Esophagus (tissue), 2 donors: ENCODE results near the gene NFKBIB. TPM values are rescaled to one million over a fixed set of nuclear protein-coding genes. Genes with fewer than 3 reads are reported as not detected.

ENCODE experiments used
- H3K27ac ChIP-seq, 2 donors: one replicate each; pipeline ENCODE4 v1.5.1; 2013; ENCODE audit warnings: low read depth in 2 of 2, mild to moderate bottlenecking in 2 of 2, inconsistent platforms in 1 of 2, low read length in 1 of 2, moderate library complexity in 1 of 2
- H3K27me3 ChIP-seq, 2 donors: one replicate each; pipeline ENCODE4 v1.6.1; 2013; ENCODE audit warnings: low read length in 2 of 2, control low read depth in 1 of 2, mild to moderate bottlenecking in 1 of 2; ENCODE audit not compliant: insufficient read depth in 2 of 2, control insufficient read depth in 1 of 2
- H3K36me3 ChIP-seq, 2 donors: one replicate each; pipeline ENCODE4 v1.6.1; 2013; ENCODE audit warnings: low read length in 1 of 2; ENCODE audit not compliant: control insufficient read depth in 2 of 2, insufficient read depth in 2 of 2
- H3K4me1 ChIP-seq, 2 donors: one replicate each; pipeline ENCODE4 v1.6.1; 2013; ENCODE audit warnings: low read length in 1 of 2; ENCODE audit not compliant: control insufficient read depth in 2 of 2, insufficient read depth in 2 of 2
- H3K4me3 ChIP-seq, 2 donors: one replicate each; pipeline ENCODE4 v1.5.1; 2013; ENCODE audit warnings: low read length in 2 of 2, mild to moderate bottlenecking in 2 of 2, low read depth in 1 of 2, moderate library complexity in 1 of 2
- H3K9me3 ChIP-seq, 2 donors: one replicate each; pipeline ENCODE4 v1.6.1; 2013; ENCODE audit warnings: mild to moderate bottlenecking in 2 of 2, low read depth in 1 of 2, low read length in 1 of 2, moderate library complexity in 1 of 2; ENCODE audit not compliant: control insufficient read depth in 2 of 2, insufficient read depth in 1 of 2
- WGBS, 2 donors: extraction: QIAGEN DNeasy Blood & Tissue Kit; methylation state at CpG; one replicate each; pipeline ENCODE4 v1.1.7; 2013; 5-methylcytosine and 5-hydroxymethylcytosine counted together
- polyA plus RNA-seq, 2 donors: library from polyadenylated mRNA; stranded (reverse); fragments of 200-250 nt; gene quantifications; one replicate each; pipeline ENCODE4 v1.2.3, GENCODE V29; 2013
- donor health status: healthy with polysubstance abuse.
- donor health status: Bipolar disorder and iron deficiency.

NFKBIB gene
- polyA plus RNA-seq, 2 donors: 34.3 to 44.0 TPM

DNA sequence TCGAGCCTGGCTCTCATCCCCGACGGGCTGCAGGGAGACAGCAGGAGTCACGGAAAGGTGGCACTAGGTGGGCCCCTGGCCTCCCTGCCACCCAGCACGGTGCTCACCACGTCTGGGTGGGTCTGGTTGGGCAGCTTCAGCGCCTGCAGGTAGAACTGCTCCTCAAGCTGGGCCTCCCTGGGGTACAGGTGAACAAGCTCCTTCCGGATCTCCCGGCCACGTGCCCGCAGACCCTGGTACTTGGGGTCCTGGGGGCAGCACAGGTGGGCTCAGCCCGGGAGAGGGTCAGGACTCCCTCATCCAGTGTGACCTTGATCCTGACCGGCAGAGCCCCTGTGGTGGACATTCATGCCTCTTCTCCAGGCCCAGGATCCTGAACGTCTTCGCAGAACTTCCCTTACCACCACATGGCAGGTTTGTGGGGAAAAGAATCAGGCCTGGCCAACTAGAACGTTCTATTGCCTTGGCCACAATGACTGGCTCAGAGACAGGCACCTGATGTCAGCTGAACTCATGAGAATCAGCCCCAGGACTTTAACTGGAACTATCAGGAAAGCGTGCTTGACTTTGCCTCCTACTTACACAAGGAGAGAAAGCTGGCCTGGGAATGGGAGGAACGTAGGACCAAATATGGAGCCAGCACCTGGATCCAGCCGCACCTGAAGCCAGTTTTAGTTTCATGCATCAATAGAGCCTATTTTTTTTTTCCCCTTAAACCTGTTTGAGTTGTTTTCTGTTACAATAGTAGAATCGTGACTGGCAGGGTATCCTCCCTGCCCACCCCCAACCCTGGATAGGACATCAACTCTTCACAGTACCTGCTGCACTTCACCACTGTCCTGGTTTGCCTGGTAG lies 21.9 kb downstream of the NFKBIB start:
- Histone ChIP-seq H3K4me3 (no peak overlapping the region), H3K27ac (no peak overlapping the region), H3K9me3 (no peaks in the 10 kb centered on the region), H3K27me3 (no peaks in the 10 kb centered on the region), H3K4me1 (peaks cover 0 to 2% of the 10 kb centered on the region in 2 donors), H3K36me3 (peaks cover 4 to 19% of the 10 kb centered on the region in 2 donors)
- 90 to 92% methylated on average over 20 of the region's 20 CpGs for WGBS, 2 donors

DNA sequence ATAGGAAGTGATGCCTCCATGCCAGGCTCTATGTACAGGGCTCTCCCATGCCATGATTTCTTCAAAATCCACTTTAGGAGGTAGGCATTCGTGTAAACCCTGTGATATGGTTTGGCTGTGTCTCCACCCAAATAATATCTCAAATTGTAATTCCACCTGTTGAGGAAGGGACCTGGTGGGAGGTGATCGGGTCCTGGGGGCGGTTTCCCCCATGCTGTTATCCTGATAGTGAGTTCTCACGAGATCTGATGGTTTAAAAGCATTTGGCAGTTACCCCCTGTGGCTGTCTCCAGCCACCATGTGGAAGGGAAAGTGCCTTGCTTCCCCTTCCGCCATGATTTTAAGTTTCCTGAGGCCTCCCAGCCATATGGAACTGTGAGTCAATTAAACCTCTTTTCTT lies 22.7 kb downstream of the NFKBIB start:
- Histone ChIP-seq H3K36me3 (peaks cover 4 to 19% of the 10 kb centered on the region in 2 donors), H3K4me3 (no peak overlapping the region), H3K27ac (no peak overlapping the region), H3K9me3 (no peaks in the 10 kb centered on the region), H3K27me3 (no peaks in the 10 kb centered on the region), H3K4me1 (peaks cover 0 to 2% of the 10 kb centered on the region in 2 donors)
- WGBS, 2 donors: 94 to 98% methylated on average over 5 of the region's 5 CpGs

DNA sequence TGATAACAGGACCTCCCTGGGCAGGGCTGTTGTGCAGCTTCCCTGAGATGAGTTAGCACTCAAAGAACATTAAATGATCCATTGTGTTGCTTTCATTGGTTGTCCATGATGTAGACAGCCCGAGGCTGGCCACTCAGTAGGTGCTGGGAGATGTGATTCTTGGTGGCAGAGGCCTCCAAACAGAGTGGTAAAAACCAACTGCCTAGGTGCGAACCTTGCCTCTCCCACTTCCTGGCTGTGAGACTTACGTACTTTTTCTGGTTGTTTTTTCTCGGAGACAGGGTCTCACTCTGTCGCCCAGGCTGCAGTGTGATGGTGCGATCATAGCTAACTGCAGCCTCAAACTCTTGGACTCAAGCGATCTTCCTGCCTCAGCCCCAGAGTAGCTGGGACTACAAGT lies 24.6 kb downstream of the NFKBIB start:
- H3K27me3 ChIP-seq: no peaks in the 10 kb centered on the region
- 95 to 96% methylated on average over 7 of the region's 7 CpGs for WGBS, 2 donors
- H3K9me3 ChIP-seq: no peaks in the 10 kb centered on the region
- no peaks in the 10 kb centered on the region for H3K4me1 ChIP-seq
- H3K27ac ChIP-seq: no peak overlapping the region
- no peak overlapping the region for H3K4me3 ChIP-seq
- peaks cover 4 to 17% of the 10 kb centered on the region in 2 donors for H3K36me3 ChIP-seq

DNA sequence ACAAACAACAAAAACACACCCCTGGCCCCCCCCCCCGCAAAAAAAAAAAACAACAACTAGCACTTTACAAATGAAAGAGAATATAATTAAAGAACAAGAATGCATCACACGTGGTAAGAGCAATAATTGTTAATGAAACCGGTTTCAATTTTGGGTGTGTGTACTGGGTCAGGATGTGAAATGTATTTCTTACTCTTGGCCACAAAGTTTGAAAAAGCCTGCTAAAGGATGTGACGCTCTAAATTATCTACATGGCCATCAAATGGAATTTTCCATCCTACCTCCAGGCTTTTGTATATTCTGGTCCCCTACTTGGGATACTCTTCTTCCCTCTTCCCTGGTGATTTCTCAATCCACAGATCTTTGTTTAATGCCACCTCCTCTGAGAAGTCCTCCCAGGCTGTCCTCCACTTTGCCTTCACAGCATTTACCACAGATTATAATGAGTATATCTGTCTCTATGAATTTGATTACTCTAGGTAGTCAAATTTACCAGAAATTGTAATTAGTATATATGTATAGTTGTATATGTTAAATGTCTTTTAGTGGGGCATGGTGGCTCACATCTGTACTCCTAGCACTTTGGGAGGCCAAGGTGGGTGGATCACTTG lies 28.7 kb downstream of the NFKBIB start:
- Histone ChIP-seq H3K9me3 (no peaks in the 10 kb centered on the region), H3K36me3 (peaks cover 4 to 21% of the 10 kb centered on the region in 2 donors), H3K27me3 (no peaks in the 10 kb centered on the region), H3K4me3 (no peak overlapping the region), H3K4me1 (peaks cover 3 to 5% of the 10 kb centered on the region in 2 donors), H3K27ac (no peak overlapping the region)
- WGBS, 2 donors: 79% methylated on average over 4 of the region's 4 CpGs

GRCh38 chr19:38929929-38930775 lies 30.4 kb downstream of the NFKBIB start, which contains the start of gene SARS2:
SARS2 (minus strand) TSS chr19:38930763; CDS start chr19:38930736, 27 bp downstream.
- Histone ChIP-seq H3K4me1 (peaks cover 3 to 5% of the 10 kb centered on the region in 2 donors), H3K4me3 (peak within 1 kb of the TSS; percentile 63 to 88), H3K27ac (peak within 1 kb of the TSS; percentile 69 to 97), H3K36me3 (peaks cover 0 to 14% of the 10 kb centered on the region in 2 donors), H3K27me3 (no peaks in the 10 kb centered on the region), H3K9me3 (no peaks in the 10 kb centered on the region)
- 2% methylated on average over 49 of the region's 49 CpGs for WGBS, 2 donors

DNA sequence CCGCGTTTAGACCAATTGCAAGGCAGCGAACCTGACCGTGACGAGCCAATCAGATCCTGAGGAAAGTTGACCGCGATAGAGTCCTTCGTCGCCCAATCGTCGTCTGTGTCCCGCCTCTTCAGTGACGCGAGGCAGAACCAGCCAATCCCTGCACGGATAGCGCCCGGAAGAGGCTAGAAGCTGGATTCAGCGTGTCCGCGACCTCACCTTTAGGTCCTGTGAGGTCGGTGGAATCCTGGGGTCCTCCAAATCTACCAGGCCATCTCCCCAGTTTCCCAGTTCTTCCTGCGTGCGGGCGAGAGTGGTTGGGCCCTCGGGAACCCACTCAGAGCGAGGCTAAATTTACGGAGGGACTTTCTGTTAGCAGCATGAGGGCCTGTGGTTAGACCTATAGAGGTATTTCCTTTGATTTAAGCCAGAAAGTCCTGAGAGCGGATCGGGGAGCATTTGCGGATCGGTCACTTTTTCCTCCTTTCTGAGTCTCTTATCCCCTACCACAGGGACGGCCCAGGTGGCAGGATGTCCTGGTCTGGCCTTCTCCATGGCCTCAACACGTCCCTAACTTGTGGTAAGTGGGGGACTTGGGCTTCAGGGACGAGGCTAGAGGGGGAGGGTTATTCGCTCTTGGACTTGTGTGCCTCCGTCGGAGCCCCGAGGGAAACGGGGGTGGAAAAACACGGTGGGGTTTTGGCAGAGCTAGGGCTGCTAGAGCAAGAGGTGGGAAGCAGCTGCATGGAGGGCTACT lies 31.2 kb downstream of the NFKBIB start, which contains the start of gene MRPS12:
Gene MRPS12, plus strand, starts transcription at position 169 of the 745 bp plus-strand sequence. Its CDS starts 351 bp downstream, at position 520.
- Histone ChIP-seq H3K4me3 (peak within 1 kb of the TSS; percentile 63 to 88), H3K4me1 (peaks cover 3 to 5% of the 10 kb centered on the region in 2 donors), H3K36me3 (peaks cover 0 to 10% of the 10 kb centered on the region in 2 donors), H3K9me3 (no peaks in the 10 kb centered on the region), H3K27me3 (no peaks in the 10 kb centered on the region), H3K27ac (peak within 1 kb of the TSS; percentile 69 to 97)
- WGBS, 2 donors: 0 to 1% methylated on average over 40 of the region's 40 CpGs

DNA sequence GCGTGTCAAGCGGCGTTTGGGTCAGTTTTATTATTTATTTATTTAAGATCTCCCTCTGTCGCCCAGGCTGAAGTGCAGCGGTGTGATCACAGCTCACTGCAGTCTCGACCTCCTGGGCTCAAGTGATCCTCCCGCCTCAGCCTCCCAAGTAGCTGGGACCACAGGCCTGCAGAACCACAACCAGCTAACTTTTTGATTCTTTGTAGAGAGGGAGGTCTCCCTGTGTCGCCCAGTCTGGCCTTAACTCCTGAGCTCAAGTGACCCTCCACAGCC lies 31.7 kb downstream of the NFKBIB start:
- 26% methylated on average over 8 of the region's 8 CpGs for WGBS, 2 donors
- H3K9me3 ChIP-seq: no peaks in the 10 kb centered on the region
- no peaks in the 10 kb centered on the region for H3K27me3 ChIP-seq
- H3K4me3 ChIP-seq: peak overlapping the region; percentile 63 to 88
- peaks cover 3 to 5% of the 10 kb centered on the region in 2 donors for H3K4me1 ChIP-seq
- H3K27ac ChIP-seq: peak overlapping the region in 1 of 2 donors; percentile 69
- peaks cover 0 to 10% of the 10 kb centered on the region in 2 donors for H3K36me3 ChIP-seq

GRCh38 chr19:38932425-38933179 lies 32.8 kb downstream of the NFKBIB start:
- Histone ChIP-seq H3K27ac (no peak overlapping the region), H3K36me3 (peaks cover 0 to 10% of the 10 kb centered on the region in 2 donors), H3K4me3 (no peak overlapping the region), H3K4me1 (peaks cover 3 to 5% of the 10 kb centered on the region in 2 donors), H3K27me3 (no peaks in the 10 kb centered on the region), H3K9me3 (no peaks in the 10 kb centered on the region)
- 90 to 93% methylated on average over 29 of the region's 29 CpGs for WGBS, 2 donors
